ENCODE results near the gene CUL3.

GRCh38 chr2:224579411-224579810 is 5.8 kb downstream of the CUL3 start:
- TF ChIP-seq POLR2A (IDR thresholded peaks at IDR 0.05) (no peak), CTCF (IDR thresholded peaks at IDR 0.05) (no peak)

Measured in vagina (tissue), 2 donors.